Measurements from ENCODE around the gene SLC25A42.

Gene SLC25A42

GRCh38 chr19:19051478-19052213 lies 12.1 kb upstream of the SLC25A42 start:
- DNase-seq: no peak

GRCh38 chr19:19052921-19053320 lies 10.9 kb upstream of the SLC25A42 start:
- no peak for DNase-seq

- DNase-seq: peak in 1 of 2 experiments; percentile 47
Measured at GRCh38 chr19:19053508-19054314, 10.1 kb upstream of the SLC25A42 start.

GRCh38 chr19:19054315-19054938 lies 9.4 kb upstream of the SLC25A42 start:
- no peak for DNase-seq

GRCh38 chr19:19054939-19055440 lies 8.8 kb upstream of the SLC25A42 start:
- DNase-seq: no peak

GRCh38 chr19:19055701-19056100 lies 8.1 kb upstream of the SLC25A42 start:
- DNase-seq: no peak

GRCh38 chr19:19056636-19057275 lies 7.0 kb upstream of the SLC25A42 start:
- no peak for DNase-seq

- DNase-seq: no peak
Measured at GRCh38 chr19:19057317-19057716, 6.5 kb upstream of the SLC25A42 start.

GRCh38 chr19:19057720-19058119 lies 6.1 kb upstream of the SLC25A42 start:
- no peak for DNase-seq

- DNase-seq: no peak
Measured at GRCh38 chr19:19059018-19059836, 4.6 kb upstream of the SLC25A42 start.

GRCh38 chr19:19059837-19060611 lies 3.8 kb upstream of the SLC25A42 start:
- DNase-seq: no peak

- DNase-seq: no peak
Measured at GRCh38 chr19:19061506-19061905, 2.3 kb upstream of the SLC25A42 start.

- DNase-seq: no peak
Measured at GRCh38 chr19:19062454-19063182, 1.2 kb upstream of the SLC25A42 start.

GRCh38 chr19:19064098-19064722 lies 416 bp downstream of the SLC25A42 start:
- no peak for DNase-seq

- no peak for DNase-seq
Measured at GRCh38 chr19:19064811-19065745, 1.3 kb downstream of the SLC25A42 start.

- DNase-seq: no peak
Measured at GRCh38 chr19:19067276-19068072, 3.7 kb downstream of the SLC25A42 start.

GRCh38 chr19:19068659-19069654 lies 5.2 kb downstream of the SLC25A42 start:
- no peak for DNase-seq
